Globus pallidus (tissue), 1 donor: Measurements from ENCODE around the gene TCERG1L.
"Not testable (repeated sequence)": the region's sequence is repeated elsewhere in the genome, so short reads cannot be mapped to it uniquely, and the experiment has no call there.

Source experiments
- DNase-seq: peaks from one replicate; pipeline ENCODE4 v3.0.0-alpha.2; 2015; ENCODE audit warnings: low spot score

Gene TCERG1L

DNA sequence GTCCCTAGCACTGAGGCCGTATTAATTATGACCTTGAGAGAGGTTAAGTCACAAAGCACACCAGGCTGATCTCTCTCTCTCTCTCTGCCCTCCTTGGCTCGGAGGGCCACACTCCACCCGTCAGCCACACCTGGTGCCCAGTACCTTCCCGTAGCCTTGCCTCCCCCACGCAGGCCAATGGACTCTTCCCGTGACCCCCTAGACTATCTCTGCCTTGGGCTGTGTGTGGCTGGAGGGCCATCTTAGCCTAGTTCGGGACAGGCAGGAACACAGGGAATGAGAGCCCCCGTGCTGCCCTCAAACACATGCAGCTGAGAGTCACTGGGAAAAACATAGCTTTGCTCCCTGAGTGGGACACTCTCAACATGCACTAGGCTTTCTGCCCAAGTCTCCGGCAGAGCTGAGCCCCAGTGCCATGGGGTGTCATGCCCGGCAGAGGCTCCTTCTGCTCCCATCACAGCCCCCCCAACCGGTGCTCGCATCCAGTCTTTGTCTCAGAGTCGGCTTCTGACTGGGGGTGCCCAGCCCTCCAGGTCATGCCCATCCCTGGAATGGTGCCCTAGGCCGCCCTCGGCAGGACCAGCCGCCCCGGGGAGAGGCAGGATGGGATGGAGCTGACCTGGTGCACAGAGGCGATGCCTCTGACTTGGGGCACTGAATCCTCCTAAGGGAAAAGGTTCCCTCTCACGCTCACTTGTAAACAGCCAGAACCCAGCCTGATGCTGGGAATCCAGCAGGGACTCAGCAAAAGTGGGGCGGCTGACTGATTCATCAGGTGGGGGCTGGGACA is 63.0 kb downstream of the TCERG1L start:
- no peak for DNase-seq

DNA sequence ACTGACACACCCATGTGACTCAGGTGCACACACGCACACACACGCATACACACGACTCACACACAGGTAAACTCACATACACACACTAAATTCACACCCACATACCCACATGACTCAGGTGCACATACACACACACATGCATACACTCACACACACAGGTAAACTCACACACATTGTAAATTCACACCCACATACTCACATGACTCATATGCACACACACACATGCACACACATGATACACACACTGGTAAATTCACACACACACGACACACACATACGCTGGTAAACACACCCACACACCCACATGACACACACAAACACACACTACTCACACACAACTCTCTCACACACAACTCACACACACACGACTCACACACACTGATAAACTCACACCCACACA is 63.6 kb downstream of the TCERG1L start:
- no peak for DNase-seq

DNA sequence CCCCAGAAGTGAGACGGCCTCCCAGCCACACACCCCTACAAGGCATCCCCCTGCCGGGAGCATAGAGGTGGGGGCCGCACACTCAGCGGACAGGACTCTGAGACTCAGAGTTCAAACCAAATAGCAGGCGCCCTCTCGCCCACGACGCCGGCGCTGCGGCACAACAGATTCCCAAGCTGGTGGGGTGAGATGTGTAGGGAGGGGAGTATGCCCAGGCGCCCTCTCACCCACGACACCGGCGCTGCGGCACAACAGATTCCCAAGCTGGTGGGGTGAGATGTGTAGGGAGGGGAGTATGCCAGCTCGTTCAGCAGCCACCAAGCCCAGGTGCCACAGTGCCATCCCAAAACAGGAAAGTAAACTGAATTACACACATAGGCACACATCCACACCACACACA is 64.7 kb downstream of the TCERG1L start:
- DNase-seq, result no peak

DNA sequence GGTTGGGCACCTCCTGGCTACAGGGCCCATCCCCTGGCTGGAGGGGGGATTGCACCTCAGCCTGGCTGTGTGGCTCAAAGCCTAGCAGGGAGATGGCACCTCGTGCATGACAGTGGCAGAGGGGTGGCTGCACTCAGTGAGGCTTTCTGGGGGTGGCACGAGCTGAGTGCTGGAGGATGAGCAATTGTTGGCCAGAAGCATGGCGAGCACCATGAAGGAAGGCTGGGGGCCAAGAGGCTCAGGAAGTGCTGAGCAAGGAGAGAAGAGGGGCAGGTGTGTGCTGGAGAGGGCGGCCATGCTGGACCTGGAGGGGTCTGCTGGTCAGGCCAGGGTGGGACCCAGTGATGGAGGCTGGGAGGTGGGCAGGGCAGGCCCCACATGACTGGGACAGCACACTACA is 65.4 kb downstream of the TCERG1L start:
- no peak for DNase-seq

DNA sequence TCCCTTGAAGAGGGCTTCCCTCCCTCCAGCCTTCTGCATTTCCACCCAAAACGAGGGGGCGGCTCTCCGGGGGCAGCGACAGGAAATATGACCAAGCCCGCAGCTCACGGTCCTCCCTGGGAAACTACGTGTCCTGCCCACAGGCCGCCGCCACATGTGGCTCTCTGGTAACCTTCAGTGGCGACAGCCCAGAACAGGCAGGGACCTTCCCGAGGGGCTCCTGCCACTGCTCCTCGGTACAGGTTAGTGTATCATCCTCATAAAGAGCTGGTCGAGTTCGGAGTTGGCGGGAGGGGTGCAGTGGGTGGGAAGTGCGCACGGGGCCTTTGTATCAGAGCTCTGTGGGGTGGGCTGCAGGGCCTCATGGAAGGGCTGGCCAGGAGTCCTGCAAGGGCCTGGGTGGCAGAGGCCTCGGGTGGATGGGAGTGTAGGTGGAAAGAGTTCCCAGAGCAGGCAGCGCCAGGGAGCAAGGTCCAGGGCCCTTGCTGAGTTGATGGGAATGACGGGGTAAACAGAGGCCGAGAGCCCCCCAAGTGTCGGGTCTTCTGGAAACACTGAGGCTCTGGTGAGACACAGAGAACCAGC is 66.0 kb downstream of the TCERG1L start:
- no peak for DNase-seq

DNA sequence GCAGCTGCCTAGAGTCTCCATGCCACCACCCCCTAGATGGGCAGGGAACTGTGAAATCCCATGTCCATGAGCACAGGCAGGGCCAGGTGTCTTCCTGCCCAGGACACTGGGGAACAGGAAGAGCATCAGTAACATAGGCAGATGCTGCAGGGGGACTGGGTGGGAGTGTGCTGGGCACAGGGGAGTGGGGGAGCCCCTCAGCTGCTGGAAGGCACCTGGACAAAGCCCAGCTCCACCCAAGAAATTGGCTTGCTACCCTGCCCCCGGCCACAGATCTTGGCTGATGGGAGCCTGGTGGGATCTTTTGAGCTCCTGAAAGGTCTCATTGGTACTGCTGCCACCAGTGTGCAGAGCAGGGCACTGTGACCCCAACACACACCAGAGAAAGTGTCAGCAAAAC is 66.7 kb downstream of the TCERG1L start:
- no peak for DNase-seq

DNA sequence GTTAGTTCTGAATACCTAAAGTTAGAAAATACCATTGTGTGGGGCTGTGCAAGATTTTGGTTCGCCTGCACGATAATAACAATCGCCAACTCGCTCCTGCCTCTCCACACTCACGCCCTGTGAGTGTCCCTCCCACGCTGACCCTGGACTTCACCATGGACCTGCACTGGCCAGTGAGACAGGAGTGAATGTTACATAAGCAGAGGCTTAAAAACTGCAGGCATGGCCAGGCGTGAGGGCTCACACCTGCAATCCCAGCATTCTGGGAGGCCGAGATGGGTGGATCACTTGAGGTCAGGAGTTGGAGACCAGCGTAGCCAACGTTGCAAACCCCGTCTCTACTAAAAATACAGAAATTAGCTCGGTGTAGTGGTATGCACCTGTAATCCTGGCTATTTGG is 68.4 kb downstream of the TCERG1L start:
- DNase-seq, result no peak

DNA sequence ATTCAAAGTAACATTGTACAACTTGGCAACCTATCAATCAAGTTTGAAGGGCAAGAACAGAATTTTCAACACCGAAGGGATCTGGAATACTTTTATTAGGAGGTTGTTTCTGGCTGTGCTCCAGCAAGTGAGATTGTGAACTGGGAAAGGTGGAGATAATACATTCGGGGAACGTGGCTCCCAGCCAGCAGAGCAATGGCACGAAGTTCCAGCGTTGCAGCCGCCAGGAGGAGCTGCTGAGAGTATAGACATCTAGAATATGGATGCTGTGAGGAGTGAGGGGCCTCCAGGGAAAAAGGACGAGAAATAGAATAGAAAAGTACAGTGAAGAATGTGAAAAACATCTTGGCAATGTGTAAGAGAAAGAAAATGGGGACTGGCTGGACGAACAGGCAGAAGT is 69.5 kb downstream of the TCERG1L start:
- DNase-seq, result no peak

DNA sequence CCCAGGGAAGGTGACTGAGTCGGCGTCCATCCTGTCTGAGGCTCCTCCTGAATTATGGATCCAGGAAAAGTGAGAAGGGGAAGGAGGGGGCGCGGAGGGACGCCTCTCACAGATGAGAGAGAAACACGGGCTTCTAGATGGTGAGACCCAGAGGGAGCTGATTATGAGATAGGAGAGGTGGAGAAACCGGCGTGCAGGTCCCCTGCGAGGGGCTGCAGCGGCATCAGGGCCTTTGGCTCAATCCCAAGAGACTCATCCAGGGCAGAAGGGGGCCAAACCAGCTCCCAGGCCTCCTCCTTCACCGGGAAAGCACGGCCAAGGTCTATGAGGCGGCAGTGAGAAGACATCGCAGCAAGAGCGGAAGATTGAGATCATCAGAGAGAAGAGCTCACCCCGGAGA is 70.8 kb downstream of the TCERG1L start:
- DNase-seq, result no peak

DNA sequence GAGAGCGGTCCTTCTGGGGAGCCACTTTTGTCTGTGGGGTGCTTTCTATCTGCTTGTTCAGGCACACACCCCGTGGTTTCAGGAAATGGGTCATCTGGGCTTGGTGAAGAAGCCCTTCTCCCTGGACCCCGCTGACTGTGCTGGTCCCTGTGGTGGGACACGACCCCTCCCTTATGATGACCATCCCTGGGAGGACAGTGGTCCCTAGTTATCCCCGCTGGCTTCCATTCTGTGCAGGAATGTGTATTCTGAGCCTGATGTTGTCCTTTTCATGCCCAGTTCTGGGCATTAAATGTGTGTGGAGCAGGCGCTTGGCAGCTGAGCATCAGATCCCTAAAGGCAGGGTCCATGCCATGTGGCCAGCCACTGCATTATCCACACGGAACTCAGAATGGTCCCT is 71.6 kb downstream of the TCERG1L start:
- no peak for DNase-seq

DNA sequence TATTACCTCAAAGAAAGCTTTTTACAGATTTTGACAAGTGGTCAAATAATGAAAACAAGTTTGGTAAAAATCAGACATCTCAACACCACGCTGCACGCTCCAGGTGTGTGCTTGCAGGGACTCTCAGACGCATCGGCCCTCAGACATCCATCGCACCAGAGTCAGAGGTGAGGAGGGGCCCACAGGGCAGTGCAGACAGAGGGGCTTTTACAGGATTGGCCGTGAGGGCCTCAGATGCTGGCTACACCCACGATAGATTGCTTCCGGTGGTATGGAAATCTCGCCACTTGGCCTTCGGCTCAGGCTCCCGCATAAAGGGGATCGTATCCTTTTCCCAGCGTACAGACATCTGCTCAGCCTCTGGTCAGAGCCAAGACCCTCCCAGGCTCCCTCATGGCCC is 72.1 kb downstream of the TCERG1L start:
- DNase-seq, result no peak

DNA sequence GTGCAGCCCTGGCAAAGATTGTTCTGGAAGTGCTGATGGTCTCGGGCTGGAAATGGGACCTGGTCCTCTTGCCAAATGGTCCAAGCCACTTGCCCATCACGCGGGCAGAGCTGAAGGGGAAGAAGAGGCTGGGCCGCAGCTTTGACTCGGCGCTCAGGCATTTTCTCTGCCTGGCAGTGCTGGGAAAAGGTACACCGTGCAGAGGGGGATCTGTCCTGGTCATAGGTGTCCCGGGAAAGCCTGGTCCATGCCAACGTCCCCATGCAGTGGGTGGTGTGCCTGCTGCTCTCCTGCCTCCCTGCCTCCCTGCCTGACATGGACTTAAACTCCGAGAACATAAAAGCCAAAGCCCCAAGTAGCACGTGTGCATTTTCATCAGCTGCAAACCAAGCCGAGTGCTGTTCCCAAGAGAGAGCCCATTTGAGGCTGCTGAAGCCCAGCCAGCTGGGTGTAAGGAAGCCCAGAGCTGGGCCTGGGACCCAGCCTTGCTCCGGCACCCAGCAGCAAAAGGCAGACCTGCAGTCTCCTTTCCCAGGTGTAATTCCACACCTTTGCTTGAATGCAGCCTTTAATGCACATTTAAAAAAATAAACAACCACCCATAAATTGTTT is 72.7 kb downstream of the TCERG1L start:
- DNase-seq, result no peak

DNA sequence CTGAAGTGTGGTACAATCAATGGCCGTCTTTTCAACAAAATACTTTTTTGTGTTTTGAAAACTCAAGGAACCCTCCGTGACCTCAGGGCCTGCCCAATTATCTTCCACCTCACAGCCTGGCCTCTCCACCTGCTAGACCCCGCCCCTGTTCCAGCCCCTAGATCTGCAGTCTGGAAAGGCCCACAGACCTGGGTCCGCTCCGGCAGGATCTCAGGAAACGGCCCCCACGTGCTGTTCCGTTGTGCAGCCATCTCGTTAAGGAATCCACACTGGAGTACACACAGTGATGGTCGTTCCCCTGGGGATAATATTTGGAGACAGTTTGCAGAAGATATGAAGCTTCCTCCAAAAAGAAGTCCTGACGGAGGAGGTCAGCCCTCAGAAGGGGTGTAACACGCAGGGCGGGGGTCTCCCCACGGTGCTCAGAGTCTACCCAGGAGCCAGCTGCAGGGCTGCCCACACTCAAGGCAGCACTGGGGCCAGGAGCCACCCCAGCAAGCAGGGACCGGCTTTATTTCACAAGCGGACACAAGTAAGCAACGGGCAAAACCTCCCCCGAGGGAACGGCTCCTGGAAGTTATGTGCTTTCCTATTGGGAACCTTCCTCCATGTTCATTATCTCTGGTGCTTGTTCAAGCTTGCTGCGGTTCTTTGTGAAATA is 73.4 kb downstream of the TCERG1L start:
- DNase-seq, result no peak

DNA sequence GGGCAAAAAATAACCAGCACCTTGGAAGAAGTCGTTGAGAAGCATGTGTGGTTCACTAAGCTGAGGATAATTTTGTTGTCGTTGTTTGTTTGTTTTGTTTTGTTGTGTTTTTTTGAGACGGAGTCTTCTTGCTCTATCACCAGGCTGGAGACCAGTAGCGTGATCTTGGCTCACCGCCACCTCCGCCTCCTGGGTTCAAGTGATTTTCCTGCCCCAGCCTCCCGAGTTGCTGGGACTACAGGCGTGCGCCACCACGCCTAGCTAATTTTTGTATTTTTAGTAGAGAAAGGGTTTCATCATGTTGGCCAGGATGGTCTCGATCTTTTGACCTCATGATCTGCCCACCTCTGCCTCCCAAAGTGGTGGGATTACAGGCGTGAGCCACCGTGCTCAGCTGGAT is 76.9 kb downstream of the TCERG1L start:
- not testable (repeated sequence) for DNase-seq

DNA sequence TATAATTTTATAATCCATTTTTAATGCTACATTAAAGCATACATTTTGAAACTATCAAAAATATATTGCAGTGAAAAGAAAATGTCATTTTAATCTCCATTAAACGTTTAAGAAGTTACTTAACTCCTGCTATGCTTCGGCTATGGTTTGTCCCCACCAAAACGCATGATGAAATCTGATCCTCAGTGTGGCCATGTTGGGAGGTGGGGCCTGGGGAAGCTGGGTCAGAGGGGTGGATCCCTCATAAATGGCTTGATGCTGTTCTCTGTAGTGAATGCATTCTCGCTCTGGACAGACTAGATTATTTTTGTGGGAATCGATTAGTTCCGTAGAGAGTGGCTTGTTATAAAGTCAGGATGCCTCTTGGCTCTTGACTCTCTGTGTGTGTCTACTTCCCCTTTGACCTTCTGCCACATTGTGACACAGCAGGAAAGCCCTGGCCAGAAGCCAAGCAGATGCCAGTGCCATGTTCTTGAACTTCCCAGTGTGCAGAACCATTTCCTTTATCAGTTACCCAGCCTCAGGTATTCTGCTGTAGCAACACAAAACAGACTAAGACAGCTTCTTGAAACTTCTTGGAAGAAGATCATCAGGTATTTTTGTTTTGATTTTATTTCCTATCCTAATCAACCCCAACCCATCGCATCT is 77.8 kb downstream of the TCERG1L start:
- DNase-seq, result no peak

DNA sequence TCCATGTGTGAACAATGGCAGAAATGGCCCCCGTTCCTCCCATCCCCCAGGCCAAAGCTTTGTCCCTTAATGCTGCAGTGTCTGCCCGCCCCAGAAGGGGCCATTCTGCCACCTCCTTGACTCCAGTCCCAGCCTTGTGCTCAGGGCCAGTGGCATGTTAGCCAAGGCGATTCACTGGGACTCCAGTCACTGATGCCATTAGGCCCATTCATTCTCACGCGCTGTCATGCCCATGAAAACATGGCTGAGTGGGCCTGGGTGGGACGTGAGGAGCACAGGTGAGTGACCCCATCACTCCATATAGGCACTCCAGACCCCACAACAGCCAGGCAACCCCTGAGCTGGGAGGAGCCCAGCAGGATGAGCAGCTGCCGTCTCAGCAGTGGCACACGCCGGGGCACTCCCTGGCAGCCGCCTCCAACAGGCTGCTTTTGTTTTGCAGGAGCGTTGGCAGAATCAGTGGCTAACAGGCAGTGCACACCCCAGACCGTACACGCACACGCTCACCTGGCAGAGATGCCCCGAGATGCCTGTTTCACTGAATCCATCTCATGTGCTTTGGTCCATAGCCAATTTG is 79.5 kb downstream of the TCERG1L start:
- no peak for DNase-seq

DNA sequence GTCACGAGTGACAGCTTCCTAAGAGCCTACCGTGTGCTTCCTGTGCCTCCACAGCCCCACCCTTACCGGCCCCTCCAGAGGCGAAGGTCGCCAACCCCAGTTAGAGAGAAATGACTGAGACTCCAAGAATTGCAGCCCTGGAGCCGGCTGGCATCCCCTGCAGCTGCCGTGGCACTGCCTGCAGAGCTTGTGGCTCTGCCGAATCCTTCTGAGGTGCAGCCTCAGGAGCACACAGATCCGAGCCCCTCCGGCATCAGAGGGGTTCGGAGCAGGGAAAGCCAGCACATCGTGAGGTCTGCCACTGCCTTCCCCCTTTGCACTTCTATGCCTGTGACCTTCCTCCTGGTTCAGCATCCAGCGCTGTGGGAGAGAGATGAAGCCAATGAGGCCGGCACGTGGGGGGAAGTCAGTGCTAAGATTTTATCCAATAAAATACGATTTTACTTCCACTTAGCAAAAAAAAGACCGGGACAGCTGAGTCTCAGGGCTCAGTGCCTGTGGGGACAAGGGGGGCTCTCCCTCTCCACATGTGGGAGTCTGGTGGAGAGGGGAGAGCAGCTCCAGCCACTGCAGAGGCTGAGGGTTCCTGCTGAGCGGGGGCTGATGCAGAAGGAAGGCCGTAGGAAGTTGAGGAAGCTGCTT is 80.1 kb downstream of the TCERG1L start:
- no peak for DNase-seq

DNA sequence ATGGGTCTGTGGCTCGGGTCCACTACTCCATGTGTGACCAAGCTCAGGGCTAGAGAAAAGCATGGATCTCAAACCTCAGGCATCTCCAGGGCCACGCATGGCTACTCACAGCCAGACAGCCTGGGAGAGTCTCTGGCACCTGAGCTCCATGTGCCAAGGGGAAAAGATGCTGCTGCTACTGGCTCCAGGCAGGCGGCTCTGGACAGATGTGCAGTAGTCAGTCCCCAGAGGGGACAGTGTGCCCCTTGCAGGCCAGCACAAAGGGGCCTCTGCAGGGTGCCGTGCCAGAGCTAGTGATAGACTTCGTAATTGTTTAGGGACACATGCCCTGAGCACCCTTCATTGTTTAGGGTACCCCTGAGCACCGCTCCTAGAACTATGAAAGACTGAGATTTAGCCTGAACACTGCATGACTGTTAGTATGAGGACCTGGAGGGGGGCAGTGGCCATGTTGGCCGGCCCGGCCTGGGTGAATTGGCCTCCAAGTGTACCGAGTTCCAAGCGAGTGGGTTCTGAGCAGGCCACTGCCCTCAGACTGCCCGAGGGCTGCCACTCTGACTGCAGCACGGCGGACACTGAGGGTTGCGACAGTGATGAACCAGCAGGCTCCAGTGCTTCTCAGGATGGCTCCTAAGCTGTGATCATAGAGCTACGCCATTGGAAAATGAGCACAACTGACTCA is 80.7 kb downstream of the TCERG1L start:
- DNase-seq, result no peak

DNA sequence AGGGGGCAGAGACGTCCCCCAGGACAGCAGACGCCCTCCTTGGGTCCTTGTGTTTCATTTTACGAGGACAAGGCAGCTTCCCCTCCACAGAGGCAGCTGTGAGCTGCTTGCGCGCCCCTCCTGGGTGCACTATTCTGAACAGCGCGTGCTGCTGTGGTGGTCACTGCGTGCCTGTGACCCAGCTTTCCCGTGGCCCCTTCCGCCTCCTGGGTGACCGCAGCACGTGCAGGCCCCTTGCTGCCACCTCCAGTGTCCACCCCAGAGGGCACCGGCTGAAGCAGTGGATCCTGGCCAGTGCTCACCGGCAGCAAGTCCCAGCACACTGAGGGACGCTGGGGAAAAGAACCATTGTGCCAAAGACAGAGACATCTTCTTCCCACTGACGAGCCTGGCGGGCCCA is 81.4 kb downstream of the TCERG1L start:
- no peak for DNase-seq

DNA sequence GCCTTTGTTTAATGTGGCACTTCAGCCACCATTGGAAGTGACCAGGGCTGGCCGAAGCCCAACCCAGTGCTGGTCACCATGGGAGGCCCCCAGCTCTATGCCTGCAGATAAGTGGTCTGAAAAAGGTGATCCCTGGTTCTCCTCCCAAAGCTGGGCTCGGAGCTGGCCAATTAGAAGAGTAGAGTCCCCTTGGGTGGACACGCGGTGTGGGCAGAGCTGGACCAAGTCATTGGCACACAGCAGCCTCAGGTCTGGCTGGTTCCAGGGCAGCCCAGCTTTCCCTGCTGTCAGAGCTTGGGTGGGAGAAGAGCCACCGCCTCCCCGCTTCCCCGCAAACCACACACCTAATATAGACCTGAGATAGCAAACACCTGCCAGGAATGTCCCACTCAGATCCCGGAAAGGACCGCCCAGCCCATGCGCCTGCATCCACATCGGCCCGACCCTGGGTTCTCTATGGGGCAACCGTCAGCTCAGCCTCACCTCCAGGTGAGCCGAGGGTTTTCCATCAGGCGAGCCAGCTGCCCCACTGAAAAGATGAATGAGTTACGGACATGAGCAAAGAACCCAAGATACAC is 84.3 kb downstream of the TCERG1L start:
- DNase-seq, result no peak
